H1 (cell line): ENCODE measurements around the gene RASL10A. TPM values are rescaled to one million over a fixed set of nuclear protein-coding genes. Genes with fewer than 3 reads are reported as not detected.

Experiments
- CTCF ChIA-PET: fragments of 300-600 bp; sonication (Branson Sonifier 250); formaldehyde crosslinking; loops from one replicate; lab custom pipeline; 2021; ENCODE audit not compliant: partially characterized antibody; lab: Charles Lee
- POLR2A ChIA-PET: fragments of 300-600 bp; sonication (Branson Sonifier 250); formaldehyde crosslinking; loops from one replicate; lab custom pipeline; 2021; ENCODE audit warnings: inconsistent platforms; ENCODE audit not compliant: partially characterized antibody; lab: Charles Lee
- DNase-seq, 2 experiments: peaks; one replicate each; pipeline versions ENCODE4 v3.0.0 to v3.0.0-alpha.2; 2010 to 2022; ENCODE audit warnings: low spot score in 2 of 2, low read depth in 1 of 2, mixed read lengths in 1 of 2
- FAIRE-seq: peaks from 2 replicates; lab custom pipeline; 2011; peaks lifted over from hg19 to GRCh38; lab: Jason Lieb, UNC
- H2AFZ ChIP-seq: 2 replicates; pipeline ENCODE4 v1.8.1; 2012; ENCODE audit warnings: low read length, inconsistent platforms
- H2AK5ac ChIP-seq: 2 replicates; pipeline ENCODE4 v1.6.1; 2013; ENCODE audit warnings: low read depth, low read length
- H2BK120ac ChIP-seq: replicated peaks from 2 replicates; pipeline ENCODE3; 2013; ENCODE audit warnings: low read depth, low read length, inconsistent platforms
- H2BK12ac ChIP-seq: 2 replicates; pipeline ENCODE4 v1.6.1; 2013; ENCODE audit warnings: low read depth, low read length
- H2BK15ac ChIP-seq: 2 replicates; pipeline ENCODE4 v1.6.1; 2013; ENCODE audit warnings: low read length
- H2BK20ac ChIP-seq: 2 replicates; pipeline ENCODE4 v1.6.1; 2013; ENCODE audit warnings: low read length
- H2BK5ac ChIP-seq: 2 replicates; pipeline ENCODE4 v1.6.1; 2013; ENCODE audit warnings: low read depth, low read length
- H3K14ac ChIP-seq: 2 replicates; pipeline ENCODE4 v1.6.1; 2013; ENCODE audit warnings: inconsistent platforms; ENCODE audit not compliant: insufficient read length
- H3K18ac ChIP-seq: 2 replicates; pipeline ENCODE4 v1.6.1; 2013; ENCODE audit warnings: low read length; ENCODE audit errors: extremely low read depth
- H3K23ac ChIP-seq: 2 replicates; pipeline ENCODE4 v1.6.1; 2013; ENCODE audit warnings: inconsistent platforms; ENCODE audit not compliant: insufficient read length
- H3K23me2 ChIP-seq: 2 replicates; pipeline ENCODE4 v1.6.1; 2013; ENCODE audit warnings: low read depth, low read length
- H3K27ac ChIP-seq: 2 replicates; pipeline ENCODE4 v1.6.1; 2011; ENCODE audit warnings: low read depth, low read length, inconsistent platforms
- H3K27me3 ChIP-seq, 4 experiments: replicated peaks in 1 of 4; 1 replicate in 1 of 4; 2 replicates in 3 of 4; pipeline versions ENCODE4 v1.6.1 to v1.8.1; 2011 to 2013; ENCODE audit warnings: low read length in 3 of 4, mild to moderate bottlenecking in 3 of 4, inconsistent platforms in 2 of 4, mixed read lengths in 2 of 4, moderate library complexity in 1 of 4; ENCODE audit not compliant: control insufficient read depth in 3 of 4, insufficient read depth in 3 of 4; ENCODE audit errors: extremely low read depth in 1 of 4
- H3K36me3 ChIP-seq, 4 experiments: 2 replicates each; pipeline versions ENCODE4 v1.6.1 to v1.8.1; 2011 to 2013; ENCODE audit warnings: mild to moderate bottlenecking in 4 of 4, low read length in 3 of 4, moderate library complexity in 2 of 4, control low read depth in 1 of 4, inconsistent platforms in 1 of 4; ENCODE audit not compliant: insufficient read depth in 4 of 4, control insufficient read depth in 2 of 4
- H3K4ac ChIP-seq: replicated peaks from 2 replicates; pipeline ENCODE3; 2013; ENCODE audit warnings: low read length, low read depth, mixed read lengths, inconsistent platforms; ENCODE audit not compliant: insufficient read length
- H3K4me1 ChIP-seq, 4 experiments: replicated peaks in 1 of 4; 1 replicate in 1 of 4; 2 replicates in 3 of 4; pipeline versions ENCODE4 v1.6.1 to v1.8.1; 2011 to 2013; ENCODE audit warnings: low read length in 3 of 4, inconsistent platforms in 2 of 4, mixed read lengths in 1 of 4; ENCODE audit not compliant: insufficient read depth in 4 of 4, control insufficient read depth in 3 of 4
- H3K4me2 ChIP-seq, 2 experiments: 2 replicates each; pipeline versions ENCODE4 v1.6.1 to v1.8.1; 2011 to 2013; ENCODE audit warnings: low read depth in 2 of 2, low read length in 2 of 2, control low read depth in 1 of 2, inconsistent platforms in 1 of 2, mild to moderate bottlenecking in 1 of 2; ENCODE audit not compliant: insufficient read depth in 1 of 2
- H3K4me3 ChIP-seq, 4 experiments: fragments of 200-600, 300-600 bp in 1 of 4; sonication (generic), shearing (Covaris generic), sonication (Bioruptor Twin) in 1 of 4; 2 replicates each; pipeline versions ENCODE4 v1.5.1 to v1.8.1; 2011 to 2016; ENCODE audit warnings: low read length in 4 of 4, low read depth in 3 of 4, control low read depth in 2 of 4, inconsistent platforms in 2 of 4, mild to moderate bottlenecking in 2 of 4, mixed read lengths in 1 of 4, moderate library complexity in 1 of 4; ENCODE audit not compliant: insufficient read depth in 2 of 4; ENCODE audit errors: extremely low read depth in 1 of 4
- H3K56ac ChIP-seq: replicated peaks from 2 replicates; pipeline ENCODE3; 2013; ENCODE audit warnings: low read depth, mild to moderate bottlenecking, mixed read lengths, low read length, inconsistent platforms; ENCODE audit not compliant: insufficient read length
- H3K79me1 ChIP-seq: 2 replicates; pipeline ENCODE4 v1.6.1; 2013; ENCODE audit warnings: low read depth, low read length, control low read depth
- H3K79me2 ChIP-seq, 2 experiments: 2 replicates each; pipeline versions ENCODE4 v1.6.1 to v1.8.1; 2012 to 2013; ENCODE audit warnings: low read length in 2 of 2, mild to moderate bottlenecking in 2 of 2, inconsistent platforms in 1 of 2; ENCODE audit not compliant: insufficient read depth in 2 of 2, control insufficient read depth in 1 of 2
- H3K9ac ChIP-seq, 4 experiments: replicated peaks in 1 of 4; 1 replicate in 1 of 4; 2 replicates in 3 of 4; pipeline versions ENCODE4 v1.6.1 to v1.8.1; 2011 to 2013; ENCODE audit warnings: low read depth in 3 of 4, low read length in 3 of 4, control low read depth in 2 of 4, mild to moderate bottlenecking in 2 of 4, moderate library complexity in 2 of 4, inconsistent platforms in 1 of 4; ENCODE audit errors: extremely low read depth in 1 of 4
- H3K9me3 ChIP-seq, 2 experiments: 2 replicates each; pipeline versions ENCODE4 v1.6.1 to v1.8.1; 2012 to 2013; ENCODE audit warnings: mild to moderate bottlenecking in 2 of 2, moderate library complexity in 2 of 2, control low read depth in 1 of 2, inconsistent platforms in 1 of 2, low read depth in 1 of 2, low read length in 1 of 2, mixed read lengths in 1 of 2; ENCODE audit not compliant: insufficient read depth in 2 of 2
- H4K20me1 ChIP-seq, 2 experiments: replicated peaks in 1 of 2; 2 replicates each; pipeline versions ENCODE3 to v1.8.1; 2011 to 2013; ENCODE audit warnings: inconsistent platforms in 2 of 2, low read length in 2 of 2, mild to moderate bottlenecking in 1 of 2; ENCODE audit not compliant: insufficient read depth in 2 of 2, control insufficient read depth in 1 of 2
- H4K5ac ChIP-seq: 2 replicates; pipeline ENCODE4 v1.6.1; 2013; ENCODE audit warnings: low read length, low read depth, mixed read lengths, inconsistent platforms; ENCODE audit not compliant: insufficient read length
- H4K8ac ChIP-seq: 2 replicates; pipeline ENCODE4 v1.8.0; 2013; ENCODE audit warnings: mild to moderate bottlenecking, moderate library complexity, low read length, inconsistent platforms; ENCODE audit not compliant: insufficient read depth; ENCODE audit errors: extremely low read depth
- H4K91ac ChIP-seq: replicated peaks from 2 replicates; pipeline ENCODE3; 2013; ENCODE audit warnings: low read length, mixed read lengths, inconsistent platforms; ENCODE audit not compliant: insufficient read length
- CEBPB ChIP-seq: IDR thresholded peaks from 2 replicates; pipeline ENCODE4 v1.6.1; 2012; ENCODE audit warnings: low read depth, low read length
- POLR2A ChIP-seq, 2 experiments: IDR thresholded peaks; 1 replicate in 1 of 2; 2 replicates in 1 of 2; pipeline ENCODE4 v1.6.1; 2011; ENCODE audit warnings: low read depth in 2 of 2, low read length in 2 of 2, mild to moderate bottlenecking in 2 of 2; ENCODE audit errors: control extremely low read depth in 1 of 2
- POLR2AphosphoS5 ChIP-seq: IDR thresholded peaks from 2 replicates; pipeline ENCODE4 v1.6.1; 2011; ENCODE audit warnings: low read depth, low read length
- RNF2 ChIP-seq: fragments of 200-900, 300-1000 bp; sonication (generic); IDR thresholded peaks from 2 replicates; pipeline ENCODE4 v1.7.1; 2016; ENCODE audit warnings: borderline replicate concordance, low read depth, mild to moderate bottlenecking, antibody characterized with exemption, low read length; ENCODE audit not compliant: poor library complexity, severe bottlenecking; ENCODE audit errors: missing control alignments
- TEAD4 ChIP-seq: IDR thresholded peaks from 2 replicates; pipeline ENCODE4 v1.6.1; 2012; ENCODE audit warnings: low read depth, low read length, inconsistent platforms, mixed read lengths
- WGBS, 2 experiments: shearing (Covaris generic) in 1 of 2; methylation state at CpG; one replicate each; pipeline versions ENCODE4 v1.1.6 to v1.1.7; 2013 to 2015; ENCODE audit warnings: low lambda C conversion rate in 2 of 2, mixed read lengths in 2 of 2, inconsistent platforms in 1 of 2, low coverage in 1 of 2, missing lambda C conversion rate in 1 of 2; ENCODE audit not compliant: insufficient replicate concordance in 2 of 2, insufficient coverage in 1 of 2, insufficient read length in 1 of 2; ENCODE audit errors: extremely low coverage in 1 of 2, missing lambda C conversion rate in 1 of 2; 5-methylcytosine and 5-hydroxymethylcytosine counted together
- polyA plus RNA-seq, 7 experiments: library from polyadenylated mRNA; depleted of rRNA in 3 of 7; stranded (reverse) in 5 of 7; unstranded in 2 of 7; fragments of >200 nt in 5 of 7; fragments of 200-250 nt in 2 of 7; gene quantifications; 1 replicate in 5 of 7; 2 replicates in 1 of 7; 4 replicates in 1 of 7; pipeline versions ENCODE4 v1.2.1 to v1.2.3, GENCODE V29; 2011 to 2013; ENCODE audit warnings: missing spikeins in 2 of 7, mixed read lengths in 2 of 7
- total RNA-seq: library from RNA; stranded (reverse); fragmentation: NEBNext Ultra II Directional; extraction: Animal tissue kit (Norgen Biotek cat#: 25700); gene quantifications from 2 replicates; pipeline ENCODE4 v1.2.1, GENCODE V29; 2021
- TF ChIP-seq, protein P1 (sequence below): IDR thresholded peaks from 2 replicates; pipeline ENCODE4 v1.6.1; 2012; ENCODE audit warnings: low read length, inconsistent platforms

The RASL10A gene
- total and polyA plus RNA-seq, 2 of the 8 experiments (the other 6 are each of a cell fraction or from before 2014, with no cell fraction given), result 1.1 to 1.5 TPM

- Histone ChIP-seq H3K18ac (no peak overlapping the region), H2BK12ac (no peak overlapping the region), H3K9me3 (no peaks in the 10 kb centered on the region), H3K27me3 (no peaks in the 10 kb centered on the region), H2BK5ac (no peak overlapping the region), H2BK15ac (no peak overlapping the region), H4K91ac (no peak overlapping the region), H3K36me3 (peaks cover 37 to 50% (median 38%) of the 10 kb centered on the region in 4 experiments), H3K14ac (no peak overlapping the region), H3K4ac (no peak overlapping the region), H4K5ac (no peak overlapping the region), H2BK20ac (no peak overlapping the region), H3K23me2 (no peaks in the 10 kb centered on the region), H4K20me1 (peaks cover 10 to 19% of the 10 kb centered on the region in 2 experiments), H2AFZ (no peak overlapping the region), H2BK120ac (no peak overlapping the region), H3K27ac (no peak overlapping the region), H3K4me3 (no peak overlapping the region), H3K56ac (no peak overlapping the region), H2AK5ac (no peak overlapping the region), H4K8ac (no peak overlapping the region), H3K79me2 (no peaks in the 10 kb centered on the region), H3K4me2 (no peak overlapping the region), H3K4me1 (peaks cover 0 to 6% (median 1%) of the 10 kb centered on the region in 4 experiments; a peak in 3 of 7 replicates), H3K23ac (no peak overlapping the region), H3K9ac (no peak overlapping the region), H3K79me1 (no peaks in the 10 kb centered on the region; the same call in 1 of the 2 replicates)
- CTCF ChIA-PET, result interaction anchor here (1.3 to 4.8 kb wide), 3 partner anchors 11 to 27 kb away, joined by 4 to 41 read pairs (median 6); no protein-coding TSS in a partner anchor
- TF ChIP-seq POLR2A (IDR thresholded peaks at IDR 0.05; ENCODE audit: control extremely low read depth in 1 of 2, low read depth in 2 of 2, low read length in 2 of 2) (peak in 1 of 2 experiments; percentile 84; a peak in 2 of 3 replicates), POLR2AphosphoS5 (peak; percentile 83), TEAD4 (no peak), CEBPB (0 out of 2 replicates have a peak, but pooled peaks have one; percentile 10), RNF2 (no peak)
- TF ChIP-seq, protein P1, sequence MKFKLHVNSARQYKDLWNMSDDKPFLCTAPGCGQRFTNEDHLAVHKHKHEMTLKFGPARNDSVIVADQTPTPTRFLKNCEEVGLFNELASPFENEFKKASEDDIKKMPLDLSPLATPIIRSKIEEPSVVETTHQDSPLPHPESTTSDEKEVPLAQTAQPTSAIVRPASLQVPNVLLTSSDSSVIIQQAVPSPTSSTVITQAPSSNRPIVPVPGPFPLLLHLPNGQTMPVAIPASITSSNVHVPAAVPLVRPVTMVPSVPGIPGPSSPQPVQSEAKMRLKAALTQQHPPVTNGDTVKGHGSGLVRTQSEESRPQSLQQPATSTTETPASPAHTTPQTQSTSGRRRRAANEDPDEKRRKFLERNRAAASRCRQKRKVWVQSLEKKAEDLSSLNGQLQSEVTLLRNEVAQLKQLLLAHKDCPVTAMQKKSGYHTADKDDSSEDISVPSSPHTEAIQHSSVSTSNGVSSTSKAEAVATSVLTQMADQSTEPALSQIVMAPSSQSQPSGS, result peak; percentile 72; the same call in 1 of the 2 replicates
- 88% methylated on average over 10 of the region's 10 CpGs; no CpG with 5 or more reads in 1 of the 2 experiments for WGBS, 2 experiments
- peak in 1 of 2 experiments; percentile 52 for DNase-seq
- no peak for FAIRE-seq
- POLR2A ChIA-PET, result interaction anchor here (0.5 to 9.1 kb wide), 12 partner anchors 8 to 275 kb away, joined by 3 to 147 read pairs (median 13); partner anchors contain the start of genes EWSR1, RASL10A and RHBDD3
These were observed 14.5 kb downstream of the RASL10A start for GRCh38 chr22:29300807-29301601.
